ENCODE results near the gene MYBPHL.

Gene MYBPHL

DNA sequence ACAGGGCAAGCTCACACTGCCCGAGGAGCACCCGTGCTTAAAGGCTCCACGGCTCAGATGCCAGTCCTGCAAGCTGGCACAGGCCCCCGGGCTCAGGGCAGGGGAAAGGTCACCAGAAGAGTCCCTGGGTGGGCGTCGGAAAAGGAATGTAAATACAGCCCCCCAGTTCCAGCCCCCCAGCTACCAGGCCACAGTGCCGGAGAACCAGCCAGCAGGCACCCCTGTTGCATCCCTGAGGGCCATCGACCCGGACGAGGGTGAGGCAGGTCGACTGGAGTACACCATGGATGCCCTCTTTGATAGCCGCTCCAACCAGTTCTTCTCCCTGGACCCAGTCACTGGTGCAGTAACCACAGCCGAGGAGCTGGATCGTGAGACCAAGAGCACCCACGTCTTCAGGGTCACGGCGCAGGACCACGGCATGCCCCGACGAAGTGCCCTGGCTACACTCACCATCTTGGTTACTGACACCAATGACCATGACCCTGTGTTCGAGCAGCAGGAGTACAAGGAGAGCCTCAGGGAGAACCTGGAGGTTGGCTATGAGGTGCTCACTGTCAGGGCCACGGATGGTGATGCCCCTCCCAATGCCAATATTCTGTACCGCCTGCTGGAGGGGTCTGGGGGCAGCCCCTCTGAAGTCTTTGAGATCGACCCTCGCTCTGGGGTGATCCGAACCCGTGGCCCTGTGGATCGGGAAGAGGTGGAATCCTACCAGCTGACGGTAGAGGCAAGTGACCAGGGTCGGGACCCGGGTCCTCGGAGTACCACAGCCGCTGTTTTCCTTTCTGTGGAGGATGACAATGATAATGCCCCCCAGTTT is 56.1 kb downstream of the MYBPHL start:
- no peak for DNase-seq

- no peak for DNase-seq
Observed at GRCh38 chr1:109249654-109250401, 57.0 kb downstream of the MYBPHL start.

DNA sequence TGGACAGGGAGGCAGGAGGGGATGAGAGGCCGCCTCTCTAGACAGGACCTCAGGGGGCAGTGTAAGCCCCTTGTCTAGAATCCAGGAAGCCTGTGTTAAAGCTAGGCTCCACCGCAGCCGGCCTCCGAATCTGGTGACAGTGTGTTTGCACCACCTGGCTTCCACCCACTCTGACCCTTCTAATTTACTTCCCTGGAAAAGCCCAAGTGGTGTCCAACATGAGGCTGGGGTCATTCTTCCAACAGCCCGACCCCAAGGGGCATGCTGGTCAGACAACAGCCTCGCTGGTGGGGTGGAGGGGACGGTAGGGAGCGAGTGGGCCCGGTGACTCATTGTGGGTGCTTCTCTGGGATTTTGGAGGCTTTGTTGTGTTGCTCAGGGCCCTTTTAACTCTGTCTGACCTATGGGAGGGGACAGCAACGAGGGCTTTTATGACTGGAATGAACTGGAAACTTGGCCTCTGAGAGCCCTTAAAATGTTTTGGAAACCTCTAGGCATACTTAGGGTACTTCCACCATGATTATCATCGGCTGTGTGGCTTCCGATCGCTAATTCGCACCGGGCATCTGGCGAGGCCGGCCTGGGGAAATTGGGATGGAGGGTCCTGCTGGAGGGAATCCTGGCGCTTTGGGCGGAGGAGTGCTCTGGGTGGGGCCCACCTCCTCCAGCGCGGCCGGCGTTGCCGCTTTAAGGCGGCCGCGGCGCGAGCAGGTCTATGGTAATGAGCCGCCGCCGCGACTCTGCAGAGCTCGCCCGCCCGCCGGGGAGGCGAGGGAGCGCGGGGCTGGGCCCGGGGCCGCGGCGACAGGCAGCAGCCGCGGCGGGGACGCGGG is 57.8 kb downstream of the MYBPHL start, which contains the start of gene CELSR2:
CELSR2 (plus strand) TSS at position 743 of the 833 bp plus-strand sequence. CDS start 541 bp downstream, outside the sequence.
- DNase-seq, result peak; percentile 68

DNA sequence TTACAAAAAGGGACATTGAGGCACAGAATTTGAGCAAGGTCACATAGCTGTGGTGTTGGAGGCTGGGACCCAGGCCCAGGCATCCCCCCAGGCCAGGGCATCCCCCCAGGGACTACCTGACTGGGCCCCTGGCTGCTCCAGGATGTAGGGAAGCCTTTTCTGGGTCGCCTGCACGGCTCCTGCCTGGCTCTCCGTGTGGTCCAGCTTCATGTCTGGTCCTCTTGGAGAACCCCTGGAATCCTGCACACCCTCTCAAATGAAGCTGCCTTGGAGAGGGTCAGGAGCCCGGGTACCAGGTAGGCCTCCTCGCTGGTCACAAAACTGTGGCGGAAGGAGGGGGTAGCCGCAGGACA is 58.4 kb downstream of the MYBPHL start:
- DNase-seq, result no peak

DNA sequence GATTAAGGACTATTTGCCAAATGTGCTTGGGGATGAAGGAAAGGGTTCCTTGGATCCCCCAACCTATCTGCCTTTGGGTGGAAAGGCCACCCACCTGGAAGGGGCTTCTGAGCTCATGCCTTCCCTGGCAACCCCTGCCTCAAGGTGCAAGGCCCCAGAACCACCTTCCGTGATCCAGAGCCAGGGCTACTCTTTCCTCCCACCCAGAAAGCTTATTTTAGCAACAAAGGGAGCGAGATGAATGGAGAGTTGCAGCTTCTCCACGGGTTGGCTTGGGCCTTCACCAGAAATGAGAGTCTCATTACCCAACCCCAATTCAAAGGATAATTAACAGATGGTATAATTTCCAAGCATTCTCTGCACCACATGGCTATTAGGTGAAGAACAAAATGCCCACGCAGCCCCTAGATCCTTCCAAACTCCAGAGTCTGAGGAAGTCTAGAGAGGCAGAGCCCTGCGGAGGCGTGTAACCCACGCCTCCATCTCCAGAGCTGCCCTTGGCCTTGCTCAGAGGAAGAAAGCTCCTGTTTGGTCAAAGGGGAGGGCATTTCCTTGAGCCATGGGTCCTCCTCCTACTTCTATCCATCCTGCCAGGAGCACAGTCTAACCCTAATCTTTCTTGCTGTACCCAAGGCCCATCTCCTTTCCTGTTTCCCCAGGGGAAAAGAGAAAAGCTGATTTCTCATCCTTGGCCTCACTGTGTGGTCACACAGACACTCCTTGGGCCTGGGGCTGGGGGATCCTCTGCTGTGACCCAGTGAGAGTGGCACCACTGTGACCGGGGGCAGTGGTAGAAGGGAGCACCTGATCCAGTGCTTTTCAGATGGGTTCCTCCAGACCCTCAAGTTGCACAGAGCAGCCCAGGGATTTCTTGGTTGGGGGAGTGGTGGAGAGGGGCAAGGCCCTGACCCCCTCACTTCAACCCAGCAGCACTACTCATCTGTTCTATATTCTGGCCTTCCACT is 59.1 kb downstream of the MYBPHL start:
- no peak for DNase-seq

DNA sequence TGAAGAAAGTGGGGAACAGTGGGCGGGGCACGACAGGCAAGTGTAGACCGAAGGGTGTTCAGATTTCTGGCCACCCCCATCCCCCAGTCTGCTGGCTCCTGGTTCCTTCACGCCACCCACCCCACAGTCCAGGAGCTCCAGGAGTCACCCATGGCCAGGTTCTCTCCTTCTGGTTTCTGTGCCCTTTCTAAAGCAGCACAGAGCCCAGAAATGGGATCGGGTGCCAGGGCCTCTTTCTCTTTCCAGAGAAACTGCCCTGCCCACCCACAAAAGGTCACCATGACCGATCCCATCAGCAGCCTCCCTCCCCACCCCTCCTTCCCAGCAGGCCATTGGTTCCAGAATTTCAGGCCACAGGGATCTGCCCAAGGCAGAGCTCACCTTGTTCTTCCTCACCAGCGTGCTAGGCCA is 60.7 kb downstream of the MYBPHL start:
- no peak for DNase-seq

GRCh38 chr1:109243860-109244552 is 62.8 kb downstream of the MYBPHL start:
- DNase-seq, result no peak

- DNase-seq, result no peak
Observed at GRCh38 chr1:109243221-109243620, 63.6 kb downstream of the MYBPHL start.

DNA sequence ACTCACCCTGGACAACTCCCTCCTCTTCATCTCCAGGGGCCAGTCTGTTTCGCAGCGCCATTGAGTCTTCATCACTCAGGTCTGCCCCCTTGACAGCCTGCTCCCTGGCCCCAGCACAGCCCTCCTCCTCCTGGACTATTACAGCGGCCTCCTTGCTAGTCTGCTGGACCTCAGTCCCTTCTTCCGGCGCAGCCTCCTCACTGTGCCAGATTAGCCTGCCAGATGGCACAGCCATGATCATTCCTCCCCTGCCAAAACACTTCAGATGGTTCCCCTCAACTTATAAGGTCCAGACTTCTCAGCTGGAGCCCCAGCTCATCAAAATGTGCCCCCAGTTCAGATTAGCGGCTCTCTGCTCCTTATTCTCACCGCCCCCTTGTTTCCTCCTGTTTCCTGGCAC is 64.4 kb downstream of the MYBPHL start:
- no peak for DNase-seq

All from activated CD4-positive, alpha-beta T cell treated with anti-CD3 and anti-CD28 coated beads for 48 hours (primary cell).